Fibroblast of peridontal ligament (primary cell): ENCODE results near the gene KIF1A.

Experiments used
- DNase-seq: peaks from one replicate; pipeline ENCODE4 v3.0.0-alpha.2; 2010; ENCODE audit errors: extremely low read depth

The KIF1A gene, protein sequence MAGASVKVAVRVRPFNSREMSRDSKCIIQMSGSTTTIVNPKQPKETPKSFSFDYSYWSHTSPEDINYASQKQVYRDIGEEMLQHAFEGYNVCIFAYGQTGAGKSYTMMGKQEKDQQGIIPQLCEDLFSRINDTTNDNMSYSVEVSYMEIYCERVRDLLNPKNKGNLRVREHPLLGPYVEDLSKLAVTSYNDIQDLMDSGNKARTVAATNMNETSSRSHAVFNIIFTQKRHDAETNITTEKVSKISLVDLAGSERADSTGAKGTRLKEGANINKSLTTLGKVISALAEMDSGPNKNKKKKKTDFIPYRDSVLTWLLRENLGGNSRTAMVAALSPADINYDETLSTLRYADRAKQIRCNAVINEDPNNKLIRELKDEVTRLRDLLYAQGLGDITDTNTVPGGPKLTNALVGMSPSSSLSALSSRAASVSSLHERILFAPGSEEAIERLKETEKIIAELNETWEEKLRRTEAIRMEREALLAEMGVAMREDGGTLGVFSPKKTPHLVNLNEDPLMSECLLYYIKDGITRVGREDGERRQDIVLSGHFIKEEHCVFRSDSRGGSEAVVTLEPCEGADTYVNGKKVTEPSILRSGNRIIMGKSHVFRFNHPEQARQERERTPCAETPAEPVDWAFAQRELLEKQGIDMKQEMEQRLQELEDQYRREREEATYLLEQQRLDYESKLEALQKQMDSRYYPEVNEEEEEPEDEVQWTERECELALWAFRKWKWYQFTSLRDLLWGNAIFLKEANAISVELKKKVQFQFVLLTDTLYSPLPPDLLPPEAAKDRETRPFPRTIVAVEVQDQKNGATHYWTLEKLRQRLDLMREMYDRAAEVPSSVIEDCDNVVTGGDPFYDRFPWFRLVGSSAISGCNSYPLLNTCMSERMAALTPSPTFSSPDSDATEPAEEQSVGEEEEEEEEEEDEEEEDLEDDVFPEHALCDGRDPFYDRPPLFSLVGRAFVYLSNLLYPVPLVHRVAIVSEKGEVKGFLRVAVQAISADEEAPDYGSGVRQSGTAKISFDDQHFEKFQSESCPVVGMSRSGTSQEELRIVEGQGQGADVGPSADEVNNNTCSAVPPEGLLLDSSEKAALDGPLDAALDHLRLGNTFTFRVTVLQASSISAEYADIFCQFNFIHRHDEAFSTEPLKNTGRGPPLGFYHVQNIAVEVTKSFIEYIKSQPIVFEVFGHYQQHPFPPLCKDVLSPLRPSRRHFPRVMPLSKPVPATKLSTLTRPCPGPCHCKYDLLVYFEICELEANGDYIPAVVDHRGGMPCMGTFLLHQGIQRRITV (N-terminal part only)

GRCh38 chr2:240819858-240820606, at the start of gene KIF1A:
TSS of gene KIF1A (minus strand) at chr2:240820219. CDS start at chr2:240797752, 22,467 bp downstream.
- no peak for DNase-seq

DNA sequence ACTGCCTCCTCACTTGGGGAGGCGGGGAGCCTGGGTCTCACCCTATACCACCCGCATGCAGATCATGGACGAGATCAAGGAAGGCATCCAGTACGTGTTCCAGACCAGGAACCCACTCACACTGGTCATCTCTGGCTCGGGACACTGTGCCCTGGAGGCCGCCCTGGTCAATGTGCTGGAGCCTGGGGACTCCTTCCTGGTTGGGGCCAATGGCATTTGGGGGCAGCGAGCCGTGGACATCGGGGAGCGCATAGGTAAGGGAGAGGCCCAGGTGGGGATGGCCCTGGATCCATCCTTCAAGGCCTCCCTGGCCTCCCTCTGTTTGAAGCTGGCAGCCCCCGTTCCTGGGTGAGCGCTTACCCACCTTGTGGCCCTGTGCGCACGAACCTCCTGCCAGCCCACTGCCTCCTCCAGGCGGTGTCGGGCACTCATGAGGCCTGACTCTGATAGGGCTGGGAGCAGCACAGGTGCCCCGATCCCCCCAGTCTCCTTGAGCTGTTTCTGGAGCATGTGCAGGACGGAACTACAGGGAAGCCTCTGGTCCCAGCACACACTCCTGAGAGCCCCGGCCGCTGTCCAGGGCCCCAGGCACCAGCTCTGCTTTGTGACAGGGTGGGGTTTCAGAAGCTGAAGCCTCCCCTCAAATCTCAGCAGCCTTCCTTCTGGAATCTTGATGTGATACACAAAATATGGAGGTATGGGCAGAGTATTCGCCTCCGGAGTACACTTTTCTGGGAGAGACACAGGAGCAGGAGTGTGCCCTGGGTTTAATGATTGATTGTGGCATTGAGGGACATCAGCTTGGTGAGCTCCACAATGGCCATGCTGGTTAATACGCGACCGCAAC, 49.3 kb upstream of the KIF1A start:
- no peak for DNase-seq

DNA sequence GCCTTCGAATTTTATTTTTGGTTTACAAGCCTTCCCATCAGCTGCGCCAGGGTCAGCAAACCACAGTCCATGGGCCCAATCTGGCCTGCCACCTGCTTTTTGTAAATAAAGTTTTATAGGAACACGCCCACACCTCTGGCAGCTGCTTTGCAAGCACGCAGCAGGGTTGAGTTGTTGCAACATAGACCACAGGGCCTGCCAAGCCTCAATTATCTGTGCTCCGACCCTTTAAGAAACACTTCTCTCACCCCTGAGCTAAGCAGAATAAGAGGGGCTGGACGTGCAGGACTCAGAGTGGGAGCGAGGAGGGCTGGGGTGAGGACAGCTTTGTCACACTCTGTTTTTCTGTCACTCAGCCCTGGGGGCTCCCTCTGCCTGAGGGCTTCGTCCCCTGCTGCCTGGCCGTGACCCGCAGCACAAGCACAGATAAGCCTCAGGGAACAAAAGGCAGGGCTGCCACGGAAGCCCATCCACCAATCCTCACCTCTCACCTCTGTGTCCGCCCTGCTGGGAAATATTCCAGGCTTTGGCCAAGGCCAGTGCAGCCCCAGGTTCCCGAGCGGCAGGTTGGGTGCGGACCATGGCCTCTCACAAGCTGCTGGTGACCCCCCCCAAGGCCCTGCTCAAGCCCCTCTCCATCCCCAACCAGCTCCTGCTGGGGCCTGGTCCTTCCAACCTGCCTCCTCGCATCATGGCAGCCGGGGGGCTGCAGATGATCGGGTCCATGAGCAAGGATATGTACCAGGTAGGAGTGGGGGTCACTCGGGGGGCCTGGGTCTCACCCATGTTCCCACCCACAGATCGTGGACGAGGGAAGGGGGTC, 48.5 kb upstream of the KIF1A start, which contains the start of gene AGXT:
Gene AGXT (plus strand): TSS at position 539 of the 823 bp plus-strand sequence. CDS start 42 bp downstream, at position 581.
- DNase-seq, result no peak

DNA sequence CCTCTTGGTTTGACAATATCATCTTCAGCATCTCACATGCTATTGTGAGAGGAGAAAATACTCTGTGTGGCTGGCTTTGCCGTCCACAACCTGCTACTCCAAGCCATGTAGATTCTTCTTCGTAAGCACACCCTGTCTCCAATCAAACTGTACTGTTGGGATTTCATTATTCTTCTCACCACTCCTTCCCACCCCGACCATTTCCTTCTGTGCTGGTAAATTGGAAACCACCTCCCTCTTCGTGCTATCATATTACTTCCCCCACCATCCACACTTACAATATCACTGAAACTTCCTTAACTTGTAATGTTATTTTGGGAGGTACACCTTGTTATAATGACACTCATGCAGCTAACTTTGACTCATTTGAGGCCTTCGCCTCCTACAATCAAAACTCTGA, 45.4 kb upstream of the KIF1A start:
- DNase-seq, result no peak

- DNase-seq, result no peak
Measured at GRCh38 chr2:240864475-240864874, 44.5 kb upstream of the KIF1A start.

GRCh38 chr2:240861547-240861946, 41.5 kb upstream of the KIF1A start:
- no peak for DNase-seq

DNA sequence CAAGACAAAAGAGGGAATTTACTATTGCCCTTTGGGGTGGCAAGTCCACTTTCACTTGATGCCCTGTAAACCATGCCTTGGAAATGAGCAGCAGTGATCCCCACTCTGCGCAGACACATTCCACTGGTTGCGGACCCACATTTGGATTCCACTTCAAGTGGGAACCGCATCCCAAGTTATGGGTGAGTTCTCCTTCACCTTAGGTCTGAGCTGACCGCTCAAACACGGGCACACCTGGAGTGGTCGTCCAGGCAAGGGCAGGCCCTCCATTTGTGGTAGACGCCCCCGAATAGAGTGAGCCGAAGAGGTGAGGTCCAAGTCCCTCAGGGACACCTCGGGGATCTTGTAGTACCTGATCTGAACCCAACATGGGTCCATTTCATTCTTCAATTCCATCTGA, 38.9 kb upstream of the KIF1A start:
- DNase-seq, result no peak

GRCh38 chr2:240858321-240858720, 38.3 kb upstream of the KIF1A start:
- DNase-seq, result no peak

GRCh38 chr2:240857039-240858008, 37.3 kb upstream of the KIF1A start:
- no peak for DNase-seq

- no peak for DNase-seq
Measured at GRCh38 chr2:240856151-240856980, 36.3 kb upstream of the KIF1A start.

- DNase-seq, result no peak
Measured at GRCh38 chr2:240855670-240856069, 35.7 kb upstream of the KIF1A start.

GRCh38 chr2:240852671-240853314, 32.8 kb upstream of the KIF1A start:
- no peak for DNase-seq

GRCh38 chr2:240851078-240851991, 31.3 kb upstream of the KIF1A start:
- DNase-seq, result peak; percentile 81

DNA sequence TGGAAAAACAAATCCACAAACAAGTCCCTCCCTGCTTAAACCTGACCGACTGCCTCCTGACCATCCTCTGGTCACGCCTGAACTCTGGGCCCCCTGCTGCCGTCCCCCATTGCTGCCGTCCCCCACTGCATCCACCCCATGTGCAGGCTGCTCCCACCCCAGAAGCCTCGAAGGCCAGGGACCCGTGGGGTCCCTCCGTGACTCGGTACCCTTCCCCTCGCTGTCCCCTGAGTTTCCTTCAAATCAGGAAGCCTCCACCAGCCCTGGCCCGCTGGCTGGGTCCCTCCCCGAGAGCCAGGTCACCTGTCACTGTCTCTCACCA, 30.7 kb upstream of the KIF1A start:
- no peak for DNase-seq

- DNase-seq, result no peak
Measured at GRCh38 chr2:240850026-240850425, 30.0 kb upstream of the KIF1A start.
